GM23248 (cell line): ENCODE measurements around the gene MRPL37.

Source experiments
- EZH2 ChIP-seq: fragments of 200-600 bp; sonication (generic); IDR thresholded peaks from 2 replicates; pipeline ENCODE4 v1.6.1; 2018; ENCODE audit warnings: antibody characterized with exemption, mild to moderate bottlenecking; ENCODE audit not compliant: insufficient read depth, poor library complexity, severe bottlenecking
- EZH2phosphoT487 ChIP-seq: fragments of 200-600 bp; sonication (generic); IDR thresholded peaks from 2 replicates; pipeline ENCODE4 v1.6.1; 2018; ENCODE audit warnings: antibody characterized with exemption, moderate library complexity, mild to moderate bottlenecking, low read depth; ENCODE audit not compliant: insufficient read depth

- TF ChIP-seq EZH2 (no peak), EZH2phosphoT487 (no peak)
These were observed 22.7 kb downstream of the MRPL37 start for GRCh38 chr1:54222711-54223110.
